GDM1 (cell line): ENCODE measurements around the gene UBE2D2.
"Not testable (repeated sequence)": the region's sequence is repeated elsewhere in the genome, so short reads cannot be mapped to it uniquely, and the experiment has no call there.

Source experiments
- DNase-seq: peaks from one replicate; lab custom pipeline; 2025; lab: John Stamatoyannopoulos, UW

UBE2D2 gene

GRCh38 chr5:139549162-139549894 lies 11.8 kb upstream of the UBE2D2 start:
- no peak for DNase-seq

- DNase-seq = not testable (repeated sequence)
Measured at GRCh38 chr5:139550051-139550872, 10.9 kb upstream of the UBE2D2 start.

GRCh38 chr5:139551191-139551889 lies 9.8 kb upstream of the UBE2D2 start:
- no peak for DNase-seq

- DNase-seq = no peak
Measured at GRCh38 chr5:139552893-139553575, 8.1 kb upstream of the UBE2D2 start.

- DNase-seq = no peak
Measured at GRCh38 chr5:139554264-139554663, 6.9 kb upstream of the UBE2D2 start.

GRCh38 chr5:139557811-139558210 lies 3.3 kb upstream of the UBE2D2 start:
- no peak for DNase-seq

- DNase-seq = peak; percentile 34
Measured at GRCh38 chr5:139561655-139562451, 714 bp downstream of the UBE2D2 start.

GRCh38 chr5:139562847-139563246 lies 1.7 kb downstream of the UBE2D2 start:
- DNase-seq = no peak

GRCh38 chr5:139565411-139566305 lies 4.5 kb downstream of the UBE2D2 start:
- DNase-seq = peak; percentile 77

GRCh38 chr5:139566611-139567010 lies 5.5 kb downstream of the UBE2D2 start:
- no peak for DNase-seq

GRCh38 chr5:139569270-139569955 lies 8.3 kb downstream of the UBE2D2 start:
- DNase-seq = no peak

- no peak for DNase-seq
Measured at GRCh38 chr5:139571543-139571942, 10.4 kb downstream of the UBE2D2 start.

GRCh38 chr5:139571966-139572365 lies 10.8 kb downstream of the UBE2D2 start:
- DNase-seq = no peak

GRCh38 chr5:139574641-139575312 lies 13.6 kb downstream of the UBE2D2 start:
- DNase-seq = peak; percentile 3

- no peak for DNase-seq
Measured at GRCh38 chr5:139575313-139575646, 14.1 kb downstream of the UBE2D2 start.

GRCh38 chr5:139575751-139576150 lies 14.6 kb downstream of the UBE2D2 start:
- DNase-seq = no peak

GRCh38 chr5:139577689-139578290 lies 16.7 kb downstream of the UBE2D2 start:
- no peak for DNase-seq

GRCh38 chr5:139578325-139578724 lies 17.2 kb downstream of the UBE2D2 start:
- no peak for DNase-seq

- DNase-seq = not testable (repeated sequence)
Measured at GRCh38 chr5:139582181-139582580, 21.0 kb downstream of the UBE2D2 start.
